CD4-positive, alpha-beta memory T cell (primary cell): ENCODE data around the gene FGF1. TPM values are rescaled to one million over a fixed set of nuclear protein-coding genes. Genes with fewer than 3 reads are reported as not detected.

Experiments used
- CTCF ChIA-PET: fragments of 350-600 bp; sonication (Branson Sonifier 250); formaldehyde crosslinking; loops from one replicate; lab custom pipeline; 2021; ENCODE audit warnings: inconsistent platforms; ENCODE audit not compliant: partially characterized antibody; lab: Charles Lee
- POLR2A ChIA-PET: fragments of 350-600 bp; sonication (Branson Sonifier 250); formaldehyde crosslinking; loops from one replicate; lab custom pipeline; 2021; ENCODE audit not compliant: partially characterized antibody; lab: Charles Lee
- DNase-seq, 5 donors: peaks; one replicate each; pipeline versions ENCODE4 v3.0.0 to v3.0.0-alpha.2; 2020 to 2022; ENCODE audit warnings: mixed read lengths in 1 of 5
- H3K27ac ChIP-seq: one replicate; pipeline ENCODE4 v1.7.0; 2013; ENCODE audit warnings: low read depth, low read length
- H3K27me3 ChIP-seq: 2 replicates; pipeline ENCODE4 v1.7.0; 2013; ENCODE audit warnings: mild to moderate bottlenecking, low read length, moderate library complexity; ENCODE audit not compliant: insufficient read depth
- H3K36me3 ChIP-seq: 2 replicates; pipeline ENCODE4 v1.7.0; 2013; ENCODE audit warnings: mild to moderate bottlenecking, low read length, moderate library complexity; ENCODE audit not compliant: insufficient read depth
- H3K4me1 ChIP-seq: 2 replicates; pipeline ENCODE4 v1.7.0; 2013; ENCODE audit warnings: mild to moderate bottlenecking, low read length, moderate library complexity; ENCODE audit not compliant: insufficient read depth
- H3K4me3 ChIP-seq, 2 donors: one replicate each; pipeline ENCODE4 v1.7.0; 2013; ENCODE audit warnings: low read length in 2 of 2, mild to moderate bottlenecking in 1 of 2
- H3K9me3 ChIP-seq, 2 donors: one replicate each; pipeline ENCODE4 v1.7.0; 2013; ENCODE audit warnings: low read length in 2 of 2, control low read depth in 1 of 2; ENCODE audit not compliant: control insufficient read depth in 1 of 2
- H3K27ac Mint-ChIP-seq, 7 donors: one replicate each; pipeline ENCODE4 v1.8.0; 2020 to 2021; ENCODE audit warnings: mixed read lengths in 7 of 7, mild to moderate bottlenecking in 6 of 7, inconsistent platforms in 3 of 7, moderate library complexity in 3 of 7
- H3K27me3 Mint-ChIP-seq, 2 donors: one replicate each; pipeline ENCODE4 v1.8.0; 2020 to 2021; ENCODE audit warnings: mixed read lengths in 2 of 2
- H3K36me3 Mint-ChIP-seq, 2 donors: one replicate each; pipeline ENCODE4 v1.8.0; 2020 to 2021; ENCODE audit warnings: mixed read lengths in 2 of 2, inconsistent platforms in 1 of 2, mild to moderate bottlenecking in 1 of 2
- H3K4me1 Mint-ChIP-seq, 4 donors: one replicate each; pipeline ENCODE4 v1.8.0; 2020 to 2021; ENCODE audit warnings: mixed read lengths in 4 of 4, mild to moderate bottlenecking in 1 of 4
- H3K4me3 Mint-ChIP-seq, 8 donors: one replicate each; pipeline ENCODE4 v1.8.0; 2020 to 2021; ENCODE audit warnings: mixed read lengths in 8 of 8, mild to moderate bottlenecking in 7 of 8, moderate library complexity in 6 of 8, inconsistent platforms in 3 of 8
- H3K9me3 Mint-ChIP-seq, 8 donors: one replicate each; pipeline ENCODE4 v1.8.0; 2020 to 2021; ENCODE audit warnings: mixed read lengths in 8 of 8, mild to moderate bottlenecking in 5 of 8, inconsistent platforms in 3 of 8, moderate library complexity in 1 of 8
- intact Hi-C: fragments of 100-400 bp; cut with micrococcal nuclease; formaldehyde crosslinking; loops from one replicate; pipeline ENCODE4 v1.15.1; 2023
- polyA plus RNA-seq, 2 donors: library from polyadenylated mRNA; unstranded; fragments of 300-500 nt; fragmentation: Illumina TruSeq; gene quantifications; one replicate each; pipeline ENCODE4 v1.2.3, GENCODE V29; 2021
- total RNA-seq, 2 experiments: library from RNA; stranded (reverse); gene quantifications; one replicate each; pipeline ENCODE4 v1.2.3, GENCODE V29; 2021

FGF1 gene
- total and polyA plus RNA-seq, 4 experiments from 2014 or later = not detected

DNA sequence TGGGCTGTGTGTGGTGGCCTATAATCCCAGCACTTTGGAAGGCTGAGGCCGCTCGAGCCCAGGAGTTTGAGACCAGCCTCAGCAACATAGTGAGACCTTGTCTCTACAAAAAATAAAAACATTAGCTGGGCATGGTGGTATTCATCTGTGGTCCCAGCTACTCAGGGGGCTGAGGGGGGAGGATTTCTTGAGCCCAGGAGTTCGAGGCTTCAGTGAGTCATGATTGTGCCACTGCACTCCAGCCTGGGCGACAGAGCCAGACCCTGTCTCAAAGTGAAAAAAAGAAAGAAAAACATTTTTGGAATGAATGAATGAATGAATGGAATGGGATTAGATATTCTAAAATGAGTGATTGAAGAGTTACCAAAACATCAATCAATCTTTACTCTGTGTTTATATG is 85.8 kb downstream of the FGF1 start:
- no peak overlapping the region for H3K4me3 ChIP-seq
- ChIA-PET POLR2A (interaction anchor here (0.5 kb wide), 1 partner anchor 616 kb away, joined by 4 read pairs; no protein-coding TSS in a partner anchor), CTCF (no interaction called here)
- intact Hi-C loops = no loop called here
- Mint-ChIP-seq H3K27me3 (peaks cover 6 to 13% of the 10 kb centered on the region in 2 donors), H3K36me3 (no peaks in the 10 kb centered on the region), H3K27ac (peak overlapping the region in 1 of 7 donors; percentile 57), H3K9me3 (no peaks in the 10 kb centered on the region), H3K4me1 (peaks cover 0 to 1% (median 0%) of the 10 kb centered on the region in 4 donors), H3K4me3 (no peak overlapping the region)
- H3K36me3 ChIP-seq = no peaks in the 10 kb centered on the region
- no peaks in the 10 kb centered on the region for H3K4me1 ChIP-seq
- no peak for DNase-seq
- no peak overlapping the region for H3K27ac ChIP-seq
- no peaks in the 10 kb centered on the region for H3K27me3 ChIP-seq
- H3K9me3 ChIP-seq = no peaks in the 10 kb centered on the region

DNA sequence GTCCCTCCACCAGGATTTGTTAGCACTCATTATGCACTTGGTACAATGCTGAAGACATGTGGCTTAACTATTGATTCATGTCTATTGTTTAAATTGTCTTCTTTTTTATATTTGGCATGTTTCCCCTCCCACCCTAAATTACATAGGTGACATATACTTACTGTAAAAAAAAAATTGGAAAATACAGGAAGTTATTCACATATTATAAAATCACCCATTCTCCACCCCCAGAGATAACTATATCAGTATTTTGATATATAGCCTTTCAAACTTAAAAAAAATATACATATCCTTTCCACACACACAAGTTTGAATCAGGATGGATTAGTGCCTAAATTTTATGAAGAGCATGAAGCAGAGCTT is 87.6 kb downstream of the FGF1 start:
- Mint-ChIP-seq H3K4me1 (peaks cover 0 to 1% (median 0%) of the 10 kb centered on the region in 4 donors), H3K4me3 (no peak overlapping the region), H3K9me3 (peaks cover 0 to 4% (median 0%) of the 10 kb centered on the region in 8 donors), H3K27me3 (peaks cover 2 to 13% of the 10 kb centered on the region in 2 donors), H3K27ac (no peak overlapping the region), H3K36me3 (no peaks in the 10 kb centered on the region)
- H3K4me1 ChIP-seq = no peaks in the 10 kb centered on the region
- no peak overlapping the region for H3K4me3 ChIP-seq
- intact Hi-C loops = no loop called here
- no peak for DNase-seq
- no peak overlapping the region for H3K27ac ChIP-seq
- H3K9me3 ChIP-seq = no peaks in the 10 kb centered on the region
- H3K36me3 ChIP-seq = no peaks in the 10 kb centered on the region
- POLR2A ChIA-PET = no interaction called here
- CTCF ChIA-PET = interaction anchor here (1.8 kb wide), 1 partner anchor 12 kb away, joined by 4 read pairs; no protein-coding TSS in a partner anchor
- no peaks in the 10 kb centered on the region for H3K27me3 ChIP-seq

DNA sequence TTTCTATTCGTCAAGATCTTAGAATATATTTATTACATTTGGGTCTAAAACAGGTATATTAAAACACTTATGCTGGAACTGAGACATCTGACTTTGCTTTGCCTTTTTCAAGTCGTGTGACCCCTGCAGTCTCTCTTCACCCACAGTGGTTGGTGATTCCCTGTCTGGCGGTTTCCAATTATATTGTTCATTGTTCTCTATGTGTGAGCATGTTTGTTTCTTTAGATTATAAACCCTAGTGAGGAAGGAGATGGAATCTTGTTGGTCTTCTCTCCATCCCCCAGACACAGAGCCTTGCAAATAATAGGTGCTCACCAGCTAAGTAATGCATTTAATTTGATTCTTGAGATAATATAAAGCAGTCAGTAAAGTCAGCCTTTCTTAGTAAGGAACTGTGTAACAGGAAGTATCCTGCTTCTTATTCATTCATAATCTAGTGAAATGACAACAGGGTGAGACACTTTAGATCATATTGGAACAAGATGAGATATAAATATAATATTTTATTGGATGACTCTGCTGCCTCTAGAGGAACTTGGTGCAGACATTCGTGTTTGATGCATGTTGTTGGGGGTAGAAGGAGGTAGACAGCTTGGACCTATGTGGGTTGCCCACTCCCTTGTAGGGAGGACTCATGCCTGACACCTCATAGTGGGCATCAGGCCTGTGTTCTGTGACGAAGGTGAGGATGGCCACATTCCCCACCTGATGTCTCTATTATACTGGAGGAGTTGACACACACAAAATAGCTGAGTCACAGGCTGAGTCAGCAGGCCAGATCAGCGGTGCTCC is 88.1 kb downstream of the FGF1 start:
- H3K9me3 ChIP-seq = no peaks in the 10 kb centered on the region
- H3K36me3 ChIP-seq = no peaks in the 10 kb centered on the region
- no peak overlapping the region for H3K27ac ChIP-seq
- Mint-ChIP-seq H3K4me1 (peaks cover 0 to 1% (median 0%) of the 10 kb centered on the region in 4 donors), H3K36me3 (no peaks in the 10 kb centered on the region), H3K27ac (no peak overlapping the region), H3K9me3 (peaks cover 0 to 4% (median 0%) of the 10 kb centered on the region in 8 donors), H3K4me3 (no peak overlapping the region), H3K27me3 (peaks cover 2 to 13% of the 10 kb centered on the region in 2 donors)
- H3K4me3 ChIP-seq = no peak overlapping the region
- no peaks in the 10 kb centered on the region for H3K27me3 ChIP-seq
- DNase-seq = no peak
- ChIA-PET POLR2A (no interaction called here), CTCF (interaction anchor here (0.9 to 1.8 kb wide), 2 partner anchors 9 to 12 kb away, joined by 3 to 4 read pairs; no protein-coding TSS in a partner anchor)
- no peaks in the 10 kb centered on the region for H3K4me1 ChIP-seq
- intact Hi-C loops = no loop called here

DNA sequence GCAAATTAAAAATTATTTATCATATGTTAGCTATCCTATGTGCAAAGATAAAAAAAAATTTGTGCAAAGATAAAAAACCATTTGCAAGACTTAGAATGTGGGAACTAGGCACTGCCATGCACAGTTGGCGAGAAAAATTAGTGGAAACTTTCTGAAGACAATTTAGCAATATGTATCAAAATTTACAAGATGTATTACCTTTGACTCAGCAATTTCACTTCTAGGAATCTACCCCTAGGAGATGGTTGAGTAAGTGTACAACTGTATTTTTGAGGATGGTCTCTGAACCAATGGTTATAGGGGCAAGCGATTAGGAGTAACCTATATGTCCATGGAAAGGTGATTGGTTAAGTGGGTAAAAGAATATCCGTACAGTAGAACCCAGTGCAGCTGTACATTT is 88.9 kb downstream of the FGF1 start:
- peaks cover 0 to 1% (median 0%) of the 10 kb centered on the region in 4 donors for H3K4me1 Mint-ChIP-seq

DNA sequence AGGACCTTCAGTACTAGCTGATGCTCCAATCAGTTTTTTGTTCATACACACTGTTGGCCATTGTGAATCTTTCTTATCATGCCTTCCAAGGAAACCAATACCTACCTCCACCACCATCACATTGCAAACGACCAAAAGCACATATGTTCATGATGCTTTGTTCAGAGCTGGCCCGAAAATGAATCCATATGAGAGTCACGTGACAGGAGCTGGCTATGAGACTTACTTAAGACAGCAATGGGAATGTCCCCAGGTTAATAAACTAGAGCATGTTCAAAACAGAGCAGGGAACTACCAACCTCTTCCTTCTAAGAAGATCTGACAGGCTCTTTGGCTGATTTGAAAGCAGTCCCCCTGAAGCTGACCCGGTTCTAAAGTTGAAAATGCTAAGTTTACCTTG is 93.5 kb downstream of the FGF1 start:
- Mint-ChIP-seq H3K4me3 (no peak overlapping the region), H3K36me3 (no peaks in the 10 kb centered on the region), H3K9me3 (peaks cover 0 to 4% (median 0%) of the 10 kb centered on the region in 8 donors), H3K27me3 (peaks cover 9 to 13% of the 10 kb centered on the region in 2 donors), H3K4me1 (peaks cover 0 to 2% (median under 1%) of the 10 kb centered on the region in 4 donors), H3K27ac (no peak overlapping the region)
- no peak for DNase-seq
- CTCF ChIA-PET = no interaction called here
- intact Hi-C loops = no loop called here
- no peak overlapping the region for H3K4me3 ChIP-seq
- H3K27ac ChIP-seq = no peak overlapping the region
- no peaks in the 10 kb centered on the region for H3K36me3 ChIP-seq
- POLR2A ChIA-PET = interaction anchor here (0.8 kb wide), 1 partner anchor 12 kb away, joined by 3 read pairs; no protein-coding TSS in a partner anchor
- no peaks in the 10 kb centered on the region for H3K4me1 ChIP-seq
- no peaks in the 10 kb centered on the region for H3K27me3 ChIP-seq
- no peaks in the 10 kb centered on the region for H3K9me3 ChIP-seq

More for the DNA sequence above, 88.9 kb downstream of the FGF1 start:
- Histone ChIP-seq H3K4me1 (no peaks in the 10 kb centered on the region), H3K9me3 (no peaks in the 10 kb centered on the region), H3K27ac (no peak overlapping the region), H3K27me3 (no peaks in the 10 kb centered on the region), H3K4me3 (no peak overlapping the region), H3K36me3 (no peaks in the 10 kb centered on the region)
- no peak overlapping the region for H3K4me3 Mint-ChIP-seq
- POLR2A ChIA-PET = no interaction called here
- H3K27me3 Mint-ChIP-seq = peaks cover 2 to 15% of the 10 kb centered on the region in 2 donors
- CTCF ChIA-PET = interaction anchor here (0.9 to 1.6 kb wide), 2 partner anchors 8 to 10 kb away, joined by 3 read pairs; no protein-coding TSS in a partner anchor
- DNase-seq = no peak
- H3K9me3 Mint-ChIP-seq = peaks cover 0 to 4% (median 0%) of the 10 kb centered on the region in 8 donors
- intact Hi-C loops = no loop called here
- no peak overlapping the region for H3K27ac Mint-ChIP-seq
- no peaks in the 10 kb centered on the region for H3K36me3 Mint-ChIP-seq

DNA sequence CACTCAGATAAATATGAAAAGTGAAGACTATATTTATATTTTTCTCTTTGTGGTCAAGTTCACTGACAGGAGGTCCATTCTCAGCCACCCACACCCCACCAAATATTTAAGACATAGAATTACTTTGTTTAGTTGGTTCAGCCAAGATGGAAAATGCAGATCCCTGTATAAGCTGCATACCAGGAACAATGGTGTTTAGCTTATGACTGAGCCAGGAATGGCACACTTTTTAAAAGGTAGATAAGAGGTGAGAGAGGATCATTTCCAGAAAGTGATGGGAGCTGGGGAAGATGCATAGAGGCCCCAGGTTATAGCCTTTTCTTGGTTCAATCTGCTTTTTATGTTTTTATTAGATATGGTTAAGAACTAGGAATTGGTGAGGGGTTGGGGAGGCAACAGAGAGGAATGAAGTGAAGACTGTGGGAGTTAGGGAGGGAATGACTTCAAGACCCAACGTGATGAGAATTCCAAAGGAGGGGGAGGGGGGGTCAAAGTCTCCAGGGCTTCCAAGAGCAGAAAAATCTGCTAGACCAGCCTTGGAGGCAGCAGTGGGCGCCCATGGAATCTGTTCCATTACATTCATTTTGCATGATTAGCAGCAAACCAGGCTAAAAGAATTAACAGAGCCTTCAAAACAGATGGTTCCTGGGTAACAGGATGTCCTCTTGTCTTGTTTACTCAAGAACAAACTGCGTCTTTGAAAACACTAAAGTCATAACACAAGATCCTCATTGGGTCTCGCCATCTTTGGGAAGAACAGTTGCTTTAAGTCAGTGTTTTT is 95.2 kb downstream of the FGF1 start:
- intact Hi-C loops = no loop called here
- ChIA-PET CTCF (no interaction called here), POLR2A (no interaction called here)
- H3K36me3 ChIP-seq = no peaks in the 10 kb centered on the region
- H3K27ac ChIP-seq = no peak overlapping the region
- Mint-ChIP-seq H3K4me3 (no peak overlapping the region), H3K27me3 (peaks cover 8 to 12% of the 10 kb centered on the region in 2 donors), H3K36me3 (no peaks in the 10 kb centered on the region), H3K27ac (no peak overlapping the region), H3K4me1 (peaks cover 0 to 2% (median under 1%) of the 10 kb centered on the region in 4 donors), H3K9me3 (peaks cover 0 to 4% (median 0%) of the 10 kb centered on the region in 8 donors)
- no peaks in the 10 kb centered on the region for H3K9me3 ChIP-seq
- H3K4me3 ChIP-seq = no peak overlapping the region
- H3K27me3 ChIP-seq = no peaks in the 10 kb centered on the region
- DNase-seq = no peak
- no peaks in the 10 kb centered on the region for H3K4me1 ChIP-seq

DNA sequence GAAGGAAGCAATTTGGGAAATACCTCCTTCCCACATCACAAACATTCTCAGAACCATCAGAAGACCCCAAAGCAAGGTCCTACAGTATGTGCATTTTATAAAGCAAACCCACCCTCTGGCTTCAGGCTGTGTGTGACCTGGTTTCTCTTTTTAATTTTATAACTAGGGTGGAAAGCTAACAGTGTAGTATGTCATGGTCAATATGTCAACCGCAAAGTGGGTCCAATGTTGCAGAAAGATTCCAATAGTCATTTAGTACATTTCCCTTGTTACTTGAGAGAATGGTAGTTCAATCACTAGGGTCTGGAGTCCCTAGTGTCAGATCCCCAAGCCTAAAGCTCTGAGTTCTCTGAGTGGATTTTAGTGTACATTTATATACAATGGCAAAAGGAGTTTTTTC is 96.2 kb downstream of the FGF1 start:
- H3K9me3 Mint-ChIP-seq = peaks cover 0 to 4% (median 0%) of the 10 kb centered on the region in 8 donors
- Histone ChIP-seq H3K27ac (no peak overlapping the region), H3K4me3 (no peak overlapping the region), H3K4me1 (no peaks in the 10 kb centered on the region), H3K9me3 (no peaks in the 10 kb centered on the region), H3K27me3 (no peaks in the 10 kb centered on the region), H3K36me3 (no peaks in the 10 kb centered on the region)
- H3K4me3 Mint-ChIP-seq = no peak overlapping the region
- peaks cover 0 to 2% (median under 1%) of the 10 kb centered on the region in 4 donors for H3K4me1 Mint-ChIP-seq
- CTCF ChIA-PET = no interaction called here
- no peaks in the 10 kb centered on the region for H3K36me3 Mint-ChIP-seq
- peaks cover 3 to 12% of the 10 kb centered on the region in 2 donors for H3K27me3 Mint-ChIP-seq
- no peak for DNase-seq
- intact Hi-C loops = no loop called here
- no peak overlapping the region for H3K27ac Mint-ChIP-seq
- POLR2A ChIA-PET = no interaction called here
